ENCODE data around the gene KDM5A.
"Not testable (repeated sequence)": the region's sequence is repeated elsewhere in the genome, so short reads cannot be mapped to it uniquely, and the experiment has no call there.

Gene KDM5A

DNA sequence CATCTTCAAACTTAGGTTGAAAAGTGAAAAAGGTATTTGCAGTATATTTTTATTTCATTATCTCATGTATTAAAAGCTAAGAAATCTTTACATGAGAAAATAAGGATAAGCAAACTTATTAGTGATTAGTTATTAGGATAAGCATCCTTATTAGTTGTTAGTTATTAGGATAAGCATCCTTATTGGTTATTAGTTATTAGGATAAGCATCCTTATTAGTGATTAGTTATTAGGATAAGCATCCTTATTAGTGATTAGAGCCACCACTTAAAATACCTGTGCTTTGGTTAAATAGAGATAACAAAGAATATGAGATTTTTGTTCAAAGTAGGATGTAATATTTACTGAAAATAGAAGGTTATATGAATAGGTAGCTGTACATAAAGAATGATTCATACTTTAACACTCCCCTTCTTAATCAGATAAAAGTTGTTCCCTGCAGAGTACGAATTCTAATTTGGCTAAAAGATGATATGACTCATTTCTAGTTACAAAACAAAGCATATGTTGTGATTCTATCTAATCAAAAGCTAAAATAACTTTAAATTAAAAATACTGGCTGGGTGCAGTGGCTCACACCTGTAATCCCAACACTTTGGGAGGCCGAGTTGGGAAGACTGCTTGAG lies 56.4 kb downstream of the KDM5A start:
- no peak for DNase-seq

DNA sequence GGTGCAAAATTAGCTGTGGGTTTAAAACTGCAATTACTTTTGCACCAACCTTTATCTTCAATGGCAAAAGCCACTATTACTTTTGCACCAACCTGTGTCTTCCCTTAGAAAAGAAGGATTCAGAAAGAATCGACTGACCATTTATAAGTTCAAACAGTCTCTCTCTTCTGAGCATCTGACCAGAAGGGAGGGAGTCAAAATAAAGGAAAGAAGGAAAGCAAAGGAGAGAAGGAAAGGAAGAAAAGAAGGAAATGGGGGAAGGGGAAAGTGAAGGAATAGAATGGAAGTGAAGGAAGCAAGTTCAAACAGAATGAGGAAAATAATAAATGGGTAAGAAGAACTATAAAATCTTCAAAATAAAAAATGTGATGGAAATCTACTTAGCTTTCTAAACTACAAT lies 57.8 kb downstream of the KDM5A start:
- DNase-seq, result no peak

DNA sequence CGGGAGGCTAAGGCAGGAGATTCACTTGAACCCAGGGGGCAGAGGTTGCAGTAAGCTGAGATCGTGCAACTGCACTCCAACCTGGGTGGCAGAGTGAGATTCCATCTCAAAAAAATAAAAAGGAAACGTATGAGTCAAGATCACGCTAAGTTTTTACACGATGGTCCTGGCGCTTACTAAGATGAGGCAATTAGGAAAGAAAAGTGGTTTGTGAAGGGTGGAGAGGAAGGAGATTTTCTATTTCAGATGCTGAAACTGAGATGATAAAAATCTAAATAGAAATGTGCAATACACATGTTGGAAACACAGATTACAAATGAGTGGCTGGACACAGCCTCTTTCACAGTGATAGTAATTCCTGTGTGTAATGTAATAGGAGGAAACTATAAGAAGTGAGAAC lies 63.2 kb downstream of the KDM5A start:
- no peak for DNase-seq

DNA sequence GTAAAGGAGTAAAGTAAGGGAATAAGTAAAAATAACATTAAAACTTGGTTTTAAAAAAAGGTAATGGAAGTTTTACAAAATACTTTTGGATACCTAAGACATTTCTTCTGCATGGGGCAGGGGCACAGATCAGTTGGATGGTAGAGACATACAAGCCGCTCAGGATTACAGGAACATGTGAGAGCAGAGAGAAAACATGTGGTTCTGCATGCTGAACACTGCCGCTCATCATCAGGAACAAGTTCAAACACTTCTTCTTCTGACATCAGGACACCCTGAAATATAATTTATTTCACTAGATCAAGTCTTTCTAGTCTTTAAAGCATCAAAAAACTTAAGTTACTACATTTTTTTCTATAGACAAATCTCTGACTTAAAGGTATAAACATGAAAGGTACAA lies 65.6 kb downstream of the KDM5A start:
- no peak for DNase-seq

DNA sequence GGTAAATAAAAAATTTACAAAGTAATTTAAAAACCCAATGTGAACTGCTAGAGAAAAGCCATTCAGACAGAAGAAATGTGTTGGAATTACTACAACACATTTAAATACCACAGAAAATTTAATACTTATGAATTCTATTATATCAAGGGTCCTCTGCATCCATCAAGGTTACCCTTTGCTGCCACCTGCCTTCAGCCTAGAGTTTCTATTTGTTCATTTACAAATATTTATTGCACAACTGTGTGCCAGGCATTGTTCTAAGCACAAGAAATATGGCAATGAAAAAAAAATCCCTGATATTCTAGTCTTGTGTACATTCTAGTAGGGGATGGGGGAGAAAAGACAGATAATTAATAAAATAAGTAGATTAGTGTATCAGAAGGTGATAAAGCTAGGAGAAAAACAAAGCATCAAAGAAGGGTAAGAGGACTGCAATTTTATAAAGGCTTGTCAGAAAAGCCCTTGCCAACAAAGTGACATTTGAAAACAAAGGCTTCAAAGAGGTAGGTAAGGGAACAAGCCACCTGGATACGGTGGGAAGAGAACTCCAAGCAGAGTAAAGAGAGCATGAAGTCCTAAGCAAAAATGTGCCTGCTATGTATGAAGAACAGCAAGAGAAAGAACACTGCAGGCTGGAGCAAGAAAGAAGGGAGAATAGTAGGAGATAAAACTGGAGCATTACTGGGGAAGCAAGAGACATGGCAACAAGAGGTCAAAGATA lies 67.4 kb downstream of the KDM5A start:
- no peak for DNase-seq

DNA sequence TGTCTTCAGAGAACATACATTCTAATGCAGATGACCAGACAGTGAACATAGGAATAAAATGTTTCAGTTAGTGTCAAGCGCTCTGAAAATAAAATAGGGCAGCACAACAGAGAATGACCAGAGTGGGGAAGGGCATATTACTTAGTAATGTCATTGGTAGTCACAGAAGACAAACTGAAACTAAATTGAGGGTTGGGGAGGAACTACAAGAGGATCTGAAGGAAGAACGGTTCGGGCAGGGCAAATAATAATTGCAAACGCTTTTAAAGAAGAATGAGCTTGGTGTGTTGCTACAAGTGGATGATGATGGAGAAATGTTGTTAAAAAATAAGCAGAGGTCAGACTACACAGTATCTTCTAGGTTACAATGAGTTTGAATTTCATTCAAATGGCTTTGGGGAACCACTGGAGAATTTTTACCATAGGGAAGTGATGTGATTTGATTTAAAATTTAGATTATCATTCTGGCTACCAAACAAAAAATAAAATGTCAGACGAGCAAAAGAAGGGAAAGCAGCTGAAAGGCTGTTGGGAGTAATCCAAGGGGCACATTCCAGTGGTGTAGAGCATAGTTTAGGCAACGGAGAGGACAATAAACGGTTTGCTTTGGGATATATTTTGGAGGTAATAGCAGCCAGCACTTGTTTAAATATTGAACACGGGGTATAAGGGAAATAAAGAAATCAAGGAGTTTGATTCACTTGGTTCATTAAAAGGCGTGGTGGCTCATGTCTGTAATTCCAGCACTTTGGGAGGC lies 70.2 kb downstream of the KDM5A start:
- no peak for DNase-seq

DNA sequence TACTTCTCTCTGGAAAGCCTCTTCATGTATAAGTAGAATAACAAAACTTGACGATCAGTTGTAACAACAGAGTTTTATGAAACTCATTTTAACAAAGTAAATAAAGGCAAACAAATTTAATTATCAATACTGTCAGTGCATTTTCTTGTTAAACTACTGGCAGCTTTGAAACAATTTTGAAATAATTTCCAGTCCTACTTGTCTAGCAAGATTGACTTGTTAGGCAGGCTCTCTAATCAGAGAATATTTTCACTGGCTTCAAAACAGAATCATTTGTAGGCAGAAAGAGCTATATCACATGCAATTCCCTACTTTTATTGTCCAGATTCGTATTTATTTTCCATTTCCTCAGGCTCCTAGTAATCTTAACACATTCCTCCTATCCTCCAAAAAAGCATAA lies 80.6 kb downstream of the KDM5A start:
- DNase-seq, result no peak

DNA sequence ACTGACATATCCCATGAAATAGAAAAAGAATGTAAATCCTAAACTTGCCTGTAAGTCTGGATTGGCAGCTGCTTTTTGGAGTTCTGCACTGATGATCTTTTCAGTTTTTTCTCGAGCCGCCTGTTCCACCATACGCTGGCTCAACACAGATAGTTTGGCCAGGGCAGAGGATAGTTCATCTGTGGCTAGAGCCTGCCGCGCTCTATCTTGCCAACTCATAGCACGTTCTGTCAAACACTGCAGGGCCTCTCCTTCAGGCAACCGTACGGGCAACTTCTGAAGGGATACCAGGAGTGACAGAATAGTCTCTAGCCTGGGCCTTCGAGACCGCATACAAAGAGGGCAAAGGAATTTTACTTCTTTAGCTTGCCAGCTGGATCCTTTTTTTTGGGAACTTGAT lies 81.7 kb downstream of the KDM5A start:
- no peak for DNase-seq

DNA sequence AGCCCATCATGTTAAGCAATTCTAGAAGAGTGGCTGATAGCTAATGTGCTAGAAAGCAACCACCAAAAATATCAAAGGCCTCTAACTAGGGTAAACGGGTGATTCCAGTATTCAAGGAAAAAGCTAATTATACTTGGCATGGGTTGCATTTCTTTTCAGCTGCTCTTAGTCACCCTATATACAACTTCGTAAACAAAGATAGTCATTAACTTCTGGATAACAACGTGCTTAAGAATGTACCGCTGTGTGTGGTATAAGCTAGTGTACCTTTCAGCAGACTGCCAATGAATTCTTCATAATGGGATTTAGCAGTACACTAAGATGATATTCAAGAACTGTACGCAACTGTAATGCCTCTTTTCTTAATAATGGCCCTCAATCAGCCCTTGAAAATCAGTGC lies 84.3 kb downstream of the KDM5A start:
- DNase-seq, result no peak

DNA sequence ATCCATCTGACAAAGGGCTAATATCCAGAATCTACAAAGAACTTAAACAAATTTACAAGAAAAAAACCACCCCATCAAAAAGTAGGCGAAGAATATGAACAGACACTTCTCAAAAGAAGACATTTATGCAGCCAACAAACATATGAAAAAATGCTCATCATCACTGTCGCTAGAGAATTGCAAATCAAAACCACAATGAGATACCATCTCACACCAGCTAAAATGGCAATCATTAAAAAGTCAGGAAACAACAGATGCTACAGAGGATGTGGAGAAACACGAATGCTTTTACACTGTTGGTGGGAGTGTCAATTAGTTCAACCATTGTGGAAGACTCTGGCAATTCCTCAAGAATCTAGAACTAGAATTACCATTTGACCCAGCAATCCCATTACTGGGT lies 86.4 kb downstream of the KDM5A start:
- not testable (repeated sequence) for DNase-seq

DNA sequence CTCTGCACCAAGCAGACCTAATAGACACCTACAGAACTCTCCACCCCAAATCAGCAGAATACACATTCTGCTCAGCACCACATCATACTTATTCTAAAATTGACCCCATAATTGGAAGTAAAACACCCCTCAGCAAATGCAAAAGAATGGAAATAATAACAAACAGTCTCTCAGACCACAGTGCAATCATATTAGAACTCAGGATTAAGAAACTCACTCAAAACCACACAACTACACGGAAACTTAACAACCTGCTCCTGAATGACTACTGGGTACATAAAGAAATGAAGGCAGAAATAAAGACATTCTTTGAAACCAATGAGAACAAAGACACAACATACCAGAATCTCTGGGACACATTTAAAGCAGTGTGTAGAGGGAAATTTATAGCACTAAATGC lies 89.0 kb downstream of the KDM5A start:
- not testable (repeated sequence) for DNase-seq

DNA sequence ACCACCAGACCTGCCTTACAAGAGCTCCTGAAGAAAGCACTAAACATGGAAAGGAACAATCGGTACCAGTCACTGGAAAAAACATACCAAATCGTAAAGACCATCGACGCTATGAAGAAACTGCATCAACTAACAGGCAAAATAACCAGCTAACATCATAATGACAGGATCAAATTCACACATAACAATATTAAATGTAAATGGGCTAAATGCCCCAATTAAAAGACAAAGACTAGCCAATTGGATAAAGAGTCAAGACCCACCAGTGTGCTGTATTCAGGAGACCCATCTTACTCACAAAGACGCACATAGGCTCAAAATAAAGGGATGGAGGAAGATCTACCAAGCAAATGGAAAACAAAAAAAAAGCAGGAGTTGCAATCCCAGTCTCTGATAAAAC lies 89.6 kb downstream of the KDM5A start:
- not testable (repeated sequence) for DNase-seq

DNA sequence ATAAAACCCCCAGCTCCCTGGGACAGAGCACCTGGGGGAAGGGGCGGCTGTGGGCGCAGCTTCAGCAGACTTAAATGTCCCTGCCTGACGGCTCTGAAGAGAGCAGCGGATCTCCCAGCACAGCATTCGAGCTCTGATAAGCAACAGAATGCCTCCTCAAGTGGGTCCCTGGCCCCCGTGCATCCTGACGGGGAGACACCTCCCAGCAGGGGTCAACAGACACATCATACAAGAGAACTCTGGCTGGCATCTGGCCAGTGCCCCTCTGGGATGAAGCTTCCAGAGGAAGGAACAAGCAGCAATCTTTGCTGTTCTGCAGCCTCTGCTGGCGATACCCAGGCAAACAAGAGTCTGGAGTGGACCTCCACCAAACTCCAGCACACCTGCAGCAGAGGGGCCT lies 91.1 kb downstream of the KDM5A start:
- not testable (repeated sequence) for DNase-seq

DNA sequence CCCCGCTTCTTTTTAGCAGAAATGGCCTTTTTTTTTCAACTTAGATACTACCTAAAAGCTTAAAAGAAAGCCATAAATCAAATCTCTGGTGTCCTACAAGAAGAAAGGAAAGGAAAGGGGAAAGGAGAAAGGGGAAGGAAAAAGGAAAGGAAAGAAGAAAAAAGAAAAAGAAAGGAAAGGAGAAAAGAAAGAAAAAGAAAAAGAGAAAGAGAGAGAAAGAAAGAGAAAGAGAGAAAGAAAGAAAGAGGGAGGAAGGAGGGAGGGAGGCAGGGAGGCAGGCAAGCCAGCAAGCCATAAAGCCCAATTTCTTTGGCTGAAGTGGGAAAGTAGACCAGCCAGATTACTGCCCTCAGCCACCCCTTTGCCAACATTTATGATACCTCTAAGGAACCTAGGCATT lies 94.0 kb downstream of the KDM5A start:
- DNase-seq, result no peak

DNA sequence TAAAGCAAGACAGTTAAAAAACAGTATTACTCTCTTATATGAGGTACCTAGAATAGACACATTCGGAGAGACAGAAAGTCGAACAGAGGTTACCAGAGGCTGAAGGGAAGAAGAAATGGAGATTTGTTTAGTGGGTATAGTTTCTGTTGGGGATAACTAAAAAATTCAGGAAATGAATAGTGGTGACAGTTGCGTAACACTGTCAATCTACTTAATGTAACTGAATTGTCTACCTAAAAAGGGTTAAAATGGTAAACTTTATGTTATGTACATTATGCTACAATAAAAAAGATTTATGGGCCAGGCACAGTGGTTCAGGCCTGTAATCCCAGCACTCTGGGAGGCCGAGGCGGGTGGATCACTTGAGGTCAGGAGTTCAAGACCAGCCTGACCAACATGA lies 95.9 kb downstream of the KDM5A start:
- no peak for DNase-seq

DNA sequence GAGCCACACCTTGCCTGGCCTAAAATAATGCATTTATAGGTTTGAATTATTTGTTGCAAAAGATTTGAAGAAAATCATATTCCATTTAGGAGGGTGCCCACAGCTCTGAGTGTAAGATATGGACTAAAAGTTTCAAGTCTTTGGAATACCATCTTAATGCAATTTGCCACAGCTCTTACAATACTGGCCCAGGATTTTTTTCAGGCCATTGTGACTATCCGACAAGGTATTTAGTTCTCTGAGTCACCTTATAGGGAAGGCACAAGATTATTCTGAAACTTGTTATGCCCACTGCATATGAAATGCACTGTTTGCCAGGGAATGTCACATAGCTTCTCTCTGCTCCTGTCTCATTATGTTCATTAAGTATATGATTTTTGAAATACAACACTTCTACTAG lies 96.9 kb downstream of the KDM5A start:
- DNase-seq, result no peak

DNA sequence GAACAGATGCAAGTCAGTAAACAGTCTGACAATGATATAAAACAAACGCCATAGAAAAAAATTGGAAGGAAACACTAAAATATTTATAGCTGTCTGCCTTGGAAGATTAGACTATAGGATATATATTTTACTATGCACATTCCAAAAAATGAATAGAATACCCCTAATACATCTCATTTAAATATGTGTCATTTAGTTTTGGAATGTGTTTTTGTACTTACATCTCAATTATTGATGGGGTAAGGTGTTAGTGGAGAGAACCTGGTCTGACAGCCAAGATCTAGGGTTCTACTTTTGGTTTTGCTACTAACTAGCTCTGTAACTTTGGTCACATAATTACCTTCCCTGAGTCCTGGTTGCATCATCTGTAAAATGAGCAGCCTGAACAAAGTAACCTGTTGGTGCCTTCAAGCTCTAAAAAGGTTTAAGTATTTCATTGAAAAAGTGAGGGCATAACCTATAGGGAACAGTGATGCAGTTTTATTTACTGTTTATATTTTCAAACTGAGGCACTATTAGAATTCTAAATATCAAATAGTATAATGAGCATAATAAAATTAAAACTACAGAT lies 97.9 kb downstream of the KDM5A start:
- DNase-seq, result no peak

DNA sequence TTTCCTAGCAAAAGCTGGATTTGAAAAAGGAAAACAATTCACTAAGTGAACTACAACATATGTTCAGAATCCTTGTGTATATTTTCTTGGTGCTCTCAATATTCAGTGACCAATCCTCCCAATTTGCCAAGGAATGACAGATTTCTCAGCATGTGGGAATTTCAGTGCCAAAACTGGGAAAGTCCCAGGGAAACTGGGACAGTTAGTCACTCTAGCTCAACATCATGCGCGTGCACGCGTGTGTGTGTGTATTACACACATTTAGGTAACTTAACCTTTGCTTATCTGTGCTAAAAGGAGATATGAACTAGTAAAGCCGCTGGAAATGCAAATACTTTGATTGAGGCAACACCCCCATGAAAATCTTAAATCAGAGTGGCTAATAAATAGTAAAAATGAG lies 100.4 kb downstream of the KDM5A start:
- DNase-seq, result no peak

DNA sequence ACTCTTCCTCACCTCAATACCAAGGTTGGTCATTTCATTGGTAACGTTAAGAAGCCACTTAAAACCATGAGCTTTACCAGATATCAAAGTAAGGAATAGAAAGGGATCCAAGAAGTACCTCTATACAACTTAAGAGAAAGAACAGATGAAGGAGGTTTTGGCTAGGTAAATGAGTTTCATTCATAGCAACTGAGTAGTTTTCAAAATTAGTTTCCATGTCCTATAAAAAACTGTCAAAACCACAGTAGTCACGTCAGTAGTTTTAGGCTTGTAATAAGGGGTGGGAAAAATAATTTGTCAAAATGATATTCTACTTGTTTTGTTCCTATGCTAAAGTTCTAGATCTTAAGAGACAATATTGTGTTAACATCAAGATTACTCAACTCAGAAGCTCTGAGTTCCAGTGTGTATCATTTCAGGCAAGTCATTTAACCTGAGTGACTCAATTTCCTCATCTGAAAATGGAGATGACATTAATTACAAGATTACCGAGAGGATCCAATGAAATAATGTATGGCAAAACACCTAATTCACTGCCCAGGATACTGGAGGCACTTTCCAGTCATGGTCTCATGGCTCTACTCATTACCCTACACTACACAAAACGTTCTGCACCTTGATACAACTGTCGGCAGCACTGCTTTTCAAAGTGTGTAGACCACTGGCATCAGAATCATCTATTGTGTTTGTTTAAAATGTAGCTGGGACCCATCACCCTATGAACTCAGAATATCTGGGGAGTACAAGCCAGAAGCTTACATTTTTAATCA lies 102.4 kb downstream of the KDM5A start:
- DNase-seq, result no peak

DNA sequence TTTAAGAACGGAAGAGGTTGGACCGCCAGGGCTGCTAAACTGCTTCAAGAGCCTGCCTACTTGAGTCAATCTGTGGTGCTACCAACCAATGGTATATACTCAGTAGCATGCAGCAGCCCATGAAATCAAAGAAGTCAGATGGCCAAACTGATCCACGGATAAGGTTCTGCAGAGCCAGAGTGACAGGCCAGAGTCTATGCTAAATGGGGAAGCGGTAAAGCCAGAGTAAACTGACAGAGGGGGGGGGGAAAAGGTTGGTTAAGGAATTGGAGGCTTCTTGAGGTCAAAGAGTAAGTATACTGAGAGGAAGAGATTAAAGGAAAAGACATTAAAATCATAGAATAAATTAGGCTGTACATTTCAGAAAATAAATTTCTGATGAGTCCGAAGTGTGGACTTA lies 111.1 kb downstream of the KDM5A start:
- no peak for DNase-seq

DNA sequence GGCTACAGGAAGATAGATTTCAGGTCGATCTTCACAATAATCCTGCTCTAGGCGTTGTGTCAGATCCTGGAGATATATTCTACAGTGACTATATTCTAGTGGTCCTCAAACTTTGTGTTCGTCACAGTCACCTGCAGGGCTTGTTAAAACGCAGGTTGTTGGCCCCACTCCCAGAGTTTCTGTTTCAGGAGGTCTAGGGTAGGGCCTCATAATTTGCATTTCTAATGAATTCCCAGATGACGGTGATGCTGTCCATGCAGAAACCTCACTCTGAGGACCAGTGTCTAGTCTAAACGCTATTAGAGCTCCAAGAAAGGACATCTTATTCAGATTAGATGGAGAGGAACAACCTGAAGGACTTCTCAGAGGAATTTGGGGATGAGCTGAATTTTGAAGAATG lies 113.3 kb downstream of the KDM5A start:
- no peak for DNase-seq

DNA sequence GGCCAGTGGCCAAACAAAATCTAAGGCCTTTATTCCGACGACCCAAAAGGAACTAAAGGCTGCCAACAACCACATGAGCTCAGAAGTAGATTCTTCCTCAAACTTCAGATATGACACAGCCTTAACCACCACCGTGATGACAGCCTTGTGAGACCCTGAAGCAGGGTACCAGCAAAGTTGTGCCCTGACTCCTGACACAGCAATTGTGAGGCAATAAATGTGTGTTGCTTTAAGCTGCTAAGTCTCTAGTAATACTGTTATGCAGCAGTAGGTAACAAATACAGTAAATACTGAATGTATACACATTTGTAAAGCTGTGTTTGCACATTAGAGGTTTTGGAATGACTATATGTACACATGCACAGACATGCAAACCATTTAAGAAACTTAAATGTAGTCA lies 115.7 kb downstream of the KDM5A start:
- DNase-seq, result no peak

DNA sequence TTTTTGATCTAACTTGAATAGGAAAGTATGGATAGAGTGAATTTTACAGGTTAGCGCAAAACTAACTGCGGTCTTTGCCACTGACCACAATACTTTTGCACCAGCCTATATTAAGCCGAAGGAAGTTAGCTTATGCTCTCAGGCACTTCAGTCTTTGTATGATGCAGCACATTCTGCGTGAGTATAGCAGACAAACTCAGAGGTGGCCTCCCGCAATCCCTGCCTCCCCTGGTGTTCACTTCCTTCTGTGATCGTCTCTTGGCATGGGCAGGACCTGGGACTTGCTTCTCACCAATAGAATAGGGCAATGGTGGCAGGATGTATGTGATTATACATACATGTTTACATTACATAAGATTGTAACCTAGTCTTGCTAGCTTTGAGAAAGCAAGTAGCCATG lies 116.2 kb downstream of the KDM5A start:
- DNase-seq, result no peak
